HG02981 (cell line): ENCODE data around the gene TNFAIP8L3.

ENCODE experiments used
- ATAC-seq: cut with Tn5 transposase; IDR thresholded peaks from one replicate; pipeline ENCODE4 v1.9.1; 2021; ENCODE audit warnings: mild to moderate bottlenecking, moderate library complexity; ENCODE audit not compliant: unreplicated experiment

TNFAIP8L3 gene

GRCh38 chr15:51007131-51007666, 87.5 kb downstream of the TNFAIP8L3 start:
- ATAC-seq, result no peak
